ENCODE data around the gene FRMD3.

FRMD3 gene

GRCh38 chr9:83299571-83299970, 238.6 kb downstream of the FRMD3 start:
- DNase-seq (ENCODE audit: low spot score), result no peak
- in situ Hi-C loops (cut with MboI; ENCODE audit: low sequenced_read_pairs, unreplicated experiment), result no loop called here
- no peak for TF ChIP-seq CTCF (IDR thresholded peaks at IDR 0.05; ENCODE audit: borderline replicate concordance, control extremely low read depth, extremely low read depth, insufficient read depth, missing control alignments)

- DNase-seq (ENCODE audit: low spot score), result no peak
- no peak for TF ChIP-seq CTCF (IDR thresholded peaks at IDR 0.05; ENCODE audit: borderline replicate concordance, control extremely low read depth, extremely low read depth, insufficient read depth, missing control alignments)
- in situ Hi-C loops (cut with MboI; ENCODE audit: low sequenced_read_pairs, unreplicated experiment), result no loop called here
Observed at GRCh38 chr9:83299094-83299493, 239.1 kb downstream of the FRMD3 start.

- DNase-seq (ENCODE audit: low spot score), result peak; percentile 29
- TF ChIP-seq CTCF (IDR thresholded peaks at IDR 0.05; ENCODE audit: borderline replicate concordance, control extremely low read depth, extremely low read depth, insufficient read depth, missing control alignments), result no peak
- in situ Hi-C loops (cut with MboI; ENCODE audit: low sequenced_read_pairs, unreplicated experiment), result no loop called here
Observed at GRCh38 chr9:83296123-83296522, 242.1 kb downstream of the FRMD3 start.

- in situ Hi-C loops (cut with MboI; ENCODE audit: low sequenced_read_pairs, unreplicated experiment), result no loop called here
Observed at GRCh38 chr9:83294816-83295215, 243.4 kb downstream of the FRMD3 start.

GRCh38 chr9:83291196-83291595, 247.0 kb downstream of the FRMD3 start:
- in situ Hi-C loops (cut with MboI; ENCODE audit: low sequenced_read_pairs, unreplicated experiment), result no loop called here
- no peak for TF ChIP-seq CTCF (IDR thresholded peaks at IDR 0.05; ENCODE audit: borderline replicate concordance, control extremely low read depth, extremely low read depth, insufficient read depth, missing control alignments)
- DNase-seq (ENCODE audit: low spot score), result no peak

More at GRCh38 chr9:83294816-83295215, 243.4 kb downstream of the FRMD3 start:
- no peak for DNase-seq (ENCODE audit: low spot score)
- TF ChIP-seq CTCF (IDR thresholded peaks at IDR 0.05; ENCODE audit: borderline replicate concordance, control extremely low read depth, extremely low read depth, insufficient read depth, missing control alignments), result no peak

- DNase-seq (ENCODE audit: low spot score), result no peak
- in situ Hi-C loops (cut with MboI; ENCODE audit: low sequenced_read_pairs, unreplicated experiment), result no loop called here
- no peak for TF ChIP-seq CTCF (IDR thresholded peaks at IDR 0.05; ENCODE audit: borderline replicate concordance, control extremely low read depth, extremely low read depth, insufficient read depth, missing control alignments)
Observed at GRCh38 chr9:83290692-83291091, 247.5 kb downstream of the FRMD3 start.

GRCh38 chr9:83287021-83287420, 251.2 kb downstream of the FRMD3 start:
- in situ Hi-C loops (cut with MboI; ENCODE audit: low sequenced_read_pairs, unreplicated experiment), result no loop called here
- DNase-seq (ENCODE audit: low spot score), result no peak
- no peak for TF ChIP-seq CTCF (IDR thresholded peaks at IDR 0.05; ENCODE audit: borderline replicate concordance, control extremely low read depth, extremely low read depth, insufficient read depth, missing control alignments)
